ENCODE measurements around the gene PLSCR4.

DNA sequence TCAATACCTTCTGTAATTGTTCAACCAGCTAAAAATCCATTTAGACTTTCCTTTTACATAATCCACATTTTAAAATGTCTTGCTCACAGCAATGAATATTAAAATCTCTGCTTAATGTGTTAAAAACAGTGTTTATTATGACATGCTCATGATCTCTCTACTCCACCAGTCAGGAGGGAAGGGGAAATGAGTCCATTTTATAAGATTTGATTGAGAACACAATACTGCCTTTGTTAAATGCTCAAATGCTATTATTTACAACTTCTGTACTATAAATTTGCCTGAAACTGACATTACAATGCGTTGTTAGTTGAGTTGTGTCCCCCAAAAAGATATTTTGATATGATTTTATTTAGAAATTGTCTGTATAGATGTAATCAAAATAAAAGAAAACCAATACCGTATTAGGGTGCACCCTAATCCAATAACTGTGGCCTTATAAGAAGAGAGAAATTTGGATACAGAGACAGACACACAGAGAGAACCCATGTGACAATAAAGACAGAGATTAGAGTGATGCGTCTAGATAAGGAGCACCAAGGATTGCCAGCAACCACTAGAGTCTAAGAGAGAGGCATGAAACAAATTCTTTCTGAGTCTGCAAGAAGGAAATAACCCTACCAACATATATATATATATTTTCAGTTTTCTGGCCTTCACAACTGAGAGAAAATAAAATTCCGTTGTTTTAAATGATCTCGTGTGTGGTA is 9.1 kb upstream of the PLSCR4 start:
- TF ChIP-seq CTCF (IDR thresholded peaks at IDR 0.05; ENCODE audit: extremely low read depth in 1 of 2, insufficient read depth in 1 of 2, low read depth in 1 of 2, low read length in 2 of 2), result no peak
- no peak for TF ChIP-seq MAX (IDR thresholded peaks at IDR 0.05; ENCODE audit: insufficient read depth, insufficient read length)
- TF ChIP-seq POLR2A (IDR thresholded peaks at IDR 0.05; ENCODE audit: low read depth, low read length), result no peak
- TF ChIP-seq EZH2 (IDR thresholded peaks at IDR 0.05; ENCODE audit: borderline replicate concordance, low read depth, low read length, severe bottlenecking), result no peak
- no peak for TF ChIP-seq POLR2AphosphoS5 (IDR thresholded peaks at IDR 0.05; ENCODE audit: insufficient read depth, low read depth, low read length)
- TF ChIP-seq FOS (IDR thresholded peaks at IDR 0.05; ENCODE audit: borderline replicate concordance, insufficient read depth, low read length), result no peak
- no peak for TF ChIP-seq GATA2 (IDR thresholded peaks at IDR 0.05; ENCODE audit: insufficient read depth, insufficient read length, low read depth, low read length)
- TF ChIP-seq JUN (IDR thresholded peaks at IDR 0.05; ENCODE audit: borderline replicate concordance, insufficient read depth, insufficient read length, low read depth), result no peak
